Peyer's patch (tissue), 4 donors: ENCODE results near the gene EGR2.

Experiments used
- CTCF ChIP-seq, 6 experiments: fragments of 450-650 bp in 4 of 6; fragments of 200-600 bp in 2 of 6; sonication (generic) in 1 of 6; IDR thresholded peaks; one replicate each; pipeline ENCODE4 v1.5.1; 2017 to 2019; ENCODE audit warnings: antibody characterized with exemption in 6 of 6, mild to moderate bottlenecking in 3 of 6, moderate library complexity in 1 of 6
- POLR2A ChIP-seq, 2 donors: fragments of 450-650 bp; IDR thresholded peaks; one replicate each; pipeline ENCODE4 v1.5.1; 2017; ENCODE audit warnings: antibody characterized with exemption in 2 of 2, mild to moderate bottlenecking in 2 of 2, moderate library complexity in 2 of 2

DNA sequence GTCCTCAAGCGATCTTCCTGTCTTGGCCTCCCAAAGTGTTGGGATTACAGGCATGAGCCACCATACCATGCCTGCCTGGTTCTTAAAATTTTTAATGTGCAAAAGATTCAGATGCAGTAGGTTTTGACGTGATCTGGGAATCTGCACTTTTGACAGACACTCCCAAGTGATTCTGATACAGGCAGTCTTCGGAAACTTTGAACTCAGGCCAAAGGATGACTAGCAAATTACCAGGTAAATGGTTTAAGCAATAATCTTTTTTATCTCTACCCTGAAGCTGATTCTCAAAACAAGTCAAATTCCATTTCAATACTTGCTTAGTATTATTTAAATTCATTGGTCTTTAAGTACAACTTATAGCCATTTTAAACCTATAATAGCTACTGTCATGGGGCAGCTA is 14.3 kb downstream of the EGR2 start:
- no peak for TF ChIP-seq CTCF (IDR thresholded peaks at IDR 0.05)
- no peak for TF ChIP-seq POLR2A (IDR thresholded peaks at IDR 0.05)
